ENCODE results near the gene TCHHL1. TPM values are rescaled to one million over a fixed set of nuclear protein-coding genes. Genes with fewer than 3 reads are reported as not detected.
A peak's percentile ranks its signal among the peaks of the same experiment; 100 is the strongest.

The TCHHL1 gene
- total and polyA plus RNA-seq, 2 of the 13 experiments (the other 11 are each of a cell fraction or from before 2014, with no cell fraction given), result not detected

- TF ChIP-seq, protein P1, sequence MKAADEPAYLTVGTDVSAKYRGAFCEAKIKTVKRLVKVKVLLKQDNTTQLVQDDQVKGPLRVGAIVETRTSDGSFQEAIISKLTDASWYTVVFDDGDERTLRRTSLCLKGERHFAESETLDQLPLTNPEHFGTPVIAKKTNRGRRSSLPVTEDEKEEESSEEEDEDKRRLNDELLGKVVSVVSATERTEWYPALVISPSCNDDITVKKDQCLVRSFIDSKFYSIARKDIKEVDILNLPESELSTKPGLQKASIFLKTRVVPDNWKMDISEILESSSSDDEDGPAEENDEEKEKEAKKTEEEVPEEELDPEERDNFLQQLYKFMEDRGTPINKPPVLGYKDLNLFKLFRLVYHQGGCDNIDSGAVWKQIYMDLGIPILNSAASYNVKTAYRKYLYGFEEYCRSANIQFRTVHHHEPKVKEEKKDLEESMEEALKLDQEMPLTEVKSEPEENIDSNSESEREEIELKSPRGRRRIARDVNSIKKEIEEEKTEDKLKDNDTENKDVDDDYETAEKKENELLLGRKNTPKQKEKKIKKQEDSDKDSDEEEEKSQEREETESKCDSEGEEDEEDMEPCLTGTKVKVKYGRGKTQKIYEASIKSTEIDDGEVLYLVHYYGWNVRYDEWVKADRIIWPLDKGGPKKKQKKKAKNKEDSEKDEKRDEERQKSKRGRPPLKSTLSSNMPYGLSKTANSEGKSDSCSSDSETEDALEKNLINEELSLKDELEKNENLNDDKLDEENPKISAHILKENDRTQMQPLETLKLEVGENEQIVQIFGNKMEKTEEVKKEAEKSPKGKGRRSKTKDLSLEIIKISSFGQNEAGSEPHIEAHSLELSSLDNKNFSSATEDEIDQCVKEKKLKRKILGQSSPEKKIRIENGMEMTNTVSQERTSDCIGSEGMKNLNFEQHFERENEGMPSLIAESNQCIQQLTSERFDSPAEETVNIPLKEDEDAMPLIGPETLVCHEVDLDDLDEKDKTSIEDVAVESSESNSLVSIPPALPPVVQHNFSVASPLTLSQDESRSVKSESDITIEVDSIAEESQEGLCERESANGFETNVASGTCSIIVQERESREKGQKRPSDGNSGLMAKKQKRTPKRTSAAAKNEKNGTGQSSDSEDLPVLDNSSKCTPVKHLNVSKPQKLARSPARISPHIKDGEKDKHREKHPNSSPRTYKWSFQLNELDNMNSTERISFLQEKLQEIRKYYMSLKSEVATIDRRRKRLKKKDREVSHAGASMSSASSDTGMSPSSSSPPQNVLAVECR (CRISPR knock-in tag; IDR thresholded peaks at IDR 0.05; ENCODE audit: borderline replicate concordance), result peak; percentile 28; the same call in 1 of the 2 replicates
- no peak for TF ChIP-seq RFX3 (CRISPR knock-in tag; IDR thresholded peaks at IDR 0.05)
- TF ChIP-seq ELF3 (CRISPR knock-in tag; IDR thresholded peaks at IDR 0.05), result 0 out of 2 replicates have a peak, but pooled peaks have one; percentile 17
- TF ChIP-seq ZNF792 (CRISPR knock-in tag; IDR thresholded peaks at IDR 0.05), result 0 out of 2 replicates have a peak, but pooled peaks have one; percentile 21
- TF ChIP-seq ZNF451 (CRISPR knock-in tag; IDR thresholded peaks at IDR 0.05), result no peak
- no peak for TF ChIP-seq KLF6 (CRISPR knock-in tag; IDR thresholded peaks at IDR 0.05)
- no peak for TF ChIP-seq ZBTB46 (CRISPR knock-in tag; IDR thresholded peaks at IDR 0.05; ENCODE audit: borderline replicate concordance)
- TF ChIP-seq RBFOX2 (IDR thresholded peaks at IDR 0.05; ENCODE audit: low read depth, low read length), result no peak
- TF ChIP-seq, protein P2, sequence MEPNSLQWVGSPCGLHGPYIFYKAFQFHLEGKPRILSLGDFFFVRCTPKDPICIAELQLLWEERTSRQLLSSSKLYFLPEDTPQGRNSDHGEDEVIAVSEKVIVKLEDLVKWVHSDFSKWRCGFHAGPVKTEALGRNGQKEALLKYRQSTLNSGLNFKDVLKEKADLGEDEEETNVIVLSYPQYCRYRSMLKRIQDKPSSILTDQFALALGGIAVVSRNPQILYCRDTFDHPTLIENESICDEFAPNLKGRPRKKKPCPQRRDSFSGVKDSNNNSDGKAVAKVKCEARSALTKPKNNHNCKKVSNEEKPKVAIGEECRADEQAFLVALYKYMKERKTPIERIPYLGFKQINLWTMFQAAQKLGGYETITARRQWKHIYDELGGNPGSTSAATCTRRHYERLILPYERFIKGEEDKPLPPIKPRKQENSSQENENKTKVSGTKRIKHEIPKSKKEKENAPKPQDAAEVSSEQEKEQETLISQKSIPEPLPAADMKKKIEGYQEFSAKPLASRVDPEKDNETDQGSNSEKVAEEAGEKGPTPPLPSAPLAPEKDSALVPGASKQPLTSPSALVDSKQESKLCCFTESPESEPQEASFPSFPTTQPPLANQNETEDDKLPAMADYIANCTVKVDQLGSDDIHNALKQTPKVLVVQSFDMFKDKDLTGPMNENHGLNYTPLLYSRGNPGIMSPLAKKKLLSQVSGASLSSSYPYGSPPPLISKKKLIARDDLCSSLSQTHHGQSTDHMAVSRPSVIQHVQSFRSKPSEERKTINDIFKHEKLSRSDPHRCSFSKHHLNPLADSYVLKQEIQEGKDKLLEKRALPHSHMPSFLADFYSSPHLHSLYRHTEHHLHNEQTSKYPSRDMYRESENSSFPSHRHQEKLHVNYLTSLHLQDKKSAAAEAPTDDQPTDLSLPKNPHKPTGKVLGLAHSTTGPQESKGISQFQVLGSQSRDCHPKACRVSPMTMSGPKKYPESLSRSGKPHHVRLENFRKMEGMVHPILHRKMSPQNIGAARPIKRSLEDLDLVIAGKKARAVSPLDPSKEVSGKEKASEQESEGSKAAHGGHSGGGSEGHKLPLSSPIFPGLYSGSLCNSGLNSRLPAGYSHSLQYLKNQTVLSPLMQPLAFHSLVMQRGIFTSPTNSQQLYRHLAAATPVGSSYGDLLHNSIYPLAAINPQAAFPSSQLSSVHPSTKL (CRISPR knock-in tag; IDR thresholded peaks at IDR 0.05), result 0 out of 2 replicates have a peak, but pooled peaks have one; percentile 42
- TF ChIP-seq IKZF1 (IDR thresholded peaks at IDR 0.05), result no peak
- no peak for TF ChIP-seq HNF4A (CRISPR knock-in tag; IDR thresholded peaks at IDR 0.05)
- no peak for TF ChIP-seq ZNF275 (CRISPR knock-in tag; IDR thresholded peaks at IDR 0.05; ENCODE audit: borderline replicate concordance)
- TF ChIP-seq, protein P3, sequence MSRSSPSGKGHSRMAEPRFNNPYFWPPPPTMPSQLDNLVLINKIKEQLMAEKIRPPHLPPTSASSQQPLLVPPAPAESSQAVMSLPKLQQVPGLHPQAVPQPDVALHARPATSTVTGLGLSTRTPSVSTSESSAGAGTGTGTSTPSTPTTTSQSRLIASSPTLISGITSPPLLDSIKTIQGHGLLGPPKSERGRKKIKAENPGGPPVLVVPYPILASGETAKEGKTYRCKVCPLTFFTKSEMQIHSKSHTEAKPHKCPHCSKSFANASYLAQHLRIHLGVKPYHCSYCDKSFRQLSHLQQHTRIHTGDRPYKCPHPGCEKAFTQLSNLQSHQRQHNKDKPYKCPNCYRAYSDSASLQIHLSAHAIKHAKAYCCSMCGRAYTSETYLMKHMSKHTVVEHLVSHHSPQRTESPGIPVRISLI (CRISPR knock-in tag; IDR thresholded peaks at IDR 0.05; ENCODE audit: borderline replicate concordance), result no peak
Measured at GRCh38 chr1:152034654-152035538, 54.0 kb downstream of the TCHHL1 start (continued).

Measured in HepG2 (cell line).